H1 (cell line): Measurements from ENCODE around the gene HDLBP. TPM values are rescaled to one million over a fixed set of nuclear protein-coding genes. Genes with fewer than 3 reads are reported as not detected.

Experiments used
- PHF8 ChIP-seq: fragments of 200-600 bp; sonication (generic); conservative IDR thresholded peaks from 2 replicates; pipeline ENCODE4 v1.7.1; 2012; ENCODE audit warnings: low read depth, mild to moderate bottlenecking, inconsistent platforms, low read length, moderate library complexity
- SRF ChIP-seq: IDR thresholded peaks from 2 replicates; pipeline ENCODE4 v1.6.1; 2011; ENCODE audit warnings: mild to moderate bottlenecking, low read depth, low read length, moderate library complexity
- ZNF274 ChIP-seq: IDR thresholded peaks from 2 replicates; pipeline ENCODE4 v1.7.0; 2012; ENCODE audit warnings: low read length, borderline replicate concordance; ENCODE audit errors: extremely low read depth
- polyA plus RNA-seq, 7 experiments: library from polyadenylated mRNA; depleted of rRNA in 3 of 7; stranded (reverse) in 5 of 7; unstranded in 2 of 7; fragments of >200 nt in 5 of 7; fragments of 200-250 nt in 2 of 7; gene quantifications; 1 replicate in 5 of 7; 2 replicates in 1 of 7; 4 replicates in 1 of 7; pipeline versions ENCODE4 v1.2.1 to v1.2.3, GENCODE V29; 2011 to 2013; ENCODE audit warnings: missing spikeins in 2 of 7, mixed read lengths in 2 of 7
- total RNA-seq: library from RNA; stranded (reverse); fragmentation: NEBNext Ultra II Directional; extraction: Animal tissue kit (Norgen Biotek cat#: 25700); gene quantifications from 2 replicates; pipeline ENCODE4 v1.2.1, GENCODE V29; 2021

The HDLBP gene
- total and polyA plus RNA-seq, 2 of the 8 experiments (the other 6 are each of a cell fraction or from before 2014, with no cell fraction given): 185 to 360 TPM

GRCh38 chr2:241208058-241208457 is 107.4 kb downstream of the HDLBP start (continued):
- TF ChIP-seq PHF8 (no peak), SRF (no peak), ZNF274 (no peak)
